ENCODE data around the gene EEFSEC. TPM values are rescaled to one million over a fixed set of nuclear protein-coding genes. Genes with fewer than 3 reads are reported as not detected.

Gene EEFSEC
- total RNA-seq, 1 donor from 2014 or later = 10.1 TPM

DNA sequence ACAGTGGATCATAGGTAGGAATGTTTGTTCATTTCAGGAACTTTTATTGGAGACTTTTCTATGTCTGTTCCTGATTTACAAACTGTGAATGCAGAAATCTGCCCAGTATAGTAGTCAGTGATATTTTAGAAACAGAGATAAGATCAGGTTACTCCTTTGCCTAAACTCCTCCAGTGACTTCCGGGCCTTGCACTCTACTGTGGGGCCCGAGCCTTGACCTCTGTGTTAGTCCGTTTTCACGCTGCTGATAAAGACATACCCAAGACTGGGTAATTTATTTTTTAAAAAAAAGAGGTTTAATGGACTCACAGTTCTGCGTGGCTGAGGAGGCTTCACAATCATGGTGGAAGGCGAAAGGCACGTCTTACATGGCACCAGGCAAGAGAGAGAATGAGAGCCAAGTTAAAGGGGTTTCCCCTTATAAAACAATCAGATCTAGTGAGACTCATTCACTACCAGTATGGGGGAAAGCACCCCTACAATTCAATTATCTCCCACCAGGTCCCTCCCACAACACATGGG lies 186.3 kb downstream of the EEFSEC start:
- no peak for DNase-seq (ENCODE audit: low read depth)
- TF ChIP-seq, protein P1, sequence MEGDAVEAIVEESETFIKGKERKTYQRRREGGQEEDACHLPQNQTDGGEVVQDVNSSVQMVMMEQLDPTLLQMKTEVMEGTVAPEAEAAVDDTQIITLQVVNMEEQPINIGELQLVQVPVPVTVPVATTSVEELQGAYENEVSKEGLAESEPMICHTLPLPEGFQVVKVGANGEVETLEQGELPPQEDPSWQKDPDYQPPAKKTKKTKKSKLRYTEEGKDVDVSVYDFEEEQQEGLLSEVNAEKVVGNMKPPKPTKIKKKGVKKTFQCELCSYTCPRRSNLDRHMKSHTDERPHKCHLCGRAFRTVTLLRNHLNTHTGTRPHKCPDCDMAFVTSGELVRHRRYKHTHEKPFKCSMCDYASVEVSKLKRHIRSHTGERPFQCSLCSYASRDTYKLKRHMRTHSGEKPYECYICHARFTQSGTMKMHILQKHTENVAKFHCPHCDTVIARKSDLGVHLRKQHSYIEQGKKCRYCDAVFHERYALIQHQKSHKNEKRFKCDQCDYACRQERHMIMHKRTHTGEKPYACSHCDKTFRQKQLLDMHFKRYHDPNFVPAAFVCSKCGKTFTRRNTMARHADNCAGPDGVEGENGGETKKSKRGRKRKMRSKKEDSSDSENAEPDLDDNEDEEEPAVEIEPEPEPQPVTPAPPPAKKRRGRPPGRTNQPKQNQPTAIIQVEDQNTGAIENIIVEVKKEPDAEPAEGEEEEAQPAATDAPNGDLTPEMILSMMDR (conservative IDR thresholded peaks at IDR 0.05; ENCODE audit: low read depth, low read length) = no peak
- no peak overlapping the region for H3K4me3 ChIP-seq (ENCODE audit: low read depth, low read length)

- DNase-seq (ENCODE audit: low read depth) = no peak
- H3K4me3 ChIP-seq (ENCODE audit: low read depth, low read length) = no peak overlapping the region
- TF ChIP-seq, protein P1 (conservative IDR thresholded peaks at IDR 0.05; ENCODE audit: low read depth, low read length) = no peak
These were observed 187.1 kb downstream of the EEFSEC start for GRCh38 chr3:128340198-128340903.

DNA sequence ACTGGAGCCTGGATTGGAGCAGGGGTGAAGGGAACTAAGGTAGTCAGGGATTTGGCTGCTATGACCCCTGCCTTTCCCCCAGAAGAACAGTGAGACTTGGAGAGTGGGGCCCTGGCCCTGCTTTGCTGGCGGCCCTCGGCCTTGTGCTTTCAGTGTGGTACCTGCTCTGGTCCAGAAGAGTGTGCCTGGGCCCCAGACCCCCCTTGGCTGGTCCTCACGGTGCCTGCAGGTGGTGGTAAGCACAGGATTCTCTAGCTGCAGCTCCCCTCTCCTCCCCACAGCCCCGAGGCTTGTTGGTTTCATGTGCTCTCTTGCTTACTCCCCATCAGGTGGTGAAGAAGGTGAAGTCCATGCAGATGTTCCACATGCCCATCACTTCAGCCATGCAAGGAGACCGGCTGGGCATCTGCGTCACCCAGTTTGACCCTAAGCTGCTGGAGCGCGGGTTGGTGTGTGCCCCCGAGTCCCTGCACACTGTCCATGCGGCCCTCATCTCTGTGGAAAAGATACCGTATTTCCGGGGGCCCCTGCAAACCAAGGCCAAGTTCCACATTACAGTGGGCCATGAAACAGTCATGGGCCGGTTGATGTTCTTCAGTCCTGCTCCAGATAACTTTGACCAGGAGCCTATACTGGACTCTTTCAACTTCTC lies 187.7 kb downstream of the EEFSEC start:
- no peak overlapping the region for H3K4me3 ChIP-seq (ENCODE audit: low read depth, low read length)
- no peak for DNase-seq (ENCODE audit: low read depth)
- TF ChIP-seq, protein P1 (conservative IDR thresholded peaks at IDR 0.05; ENCODE audit: low read depth, low read length) = no peak

DNA sequence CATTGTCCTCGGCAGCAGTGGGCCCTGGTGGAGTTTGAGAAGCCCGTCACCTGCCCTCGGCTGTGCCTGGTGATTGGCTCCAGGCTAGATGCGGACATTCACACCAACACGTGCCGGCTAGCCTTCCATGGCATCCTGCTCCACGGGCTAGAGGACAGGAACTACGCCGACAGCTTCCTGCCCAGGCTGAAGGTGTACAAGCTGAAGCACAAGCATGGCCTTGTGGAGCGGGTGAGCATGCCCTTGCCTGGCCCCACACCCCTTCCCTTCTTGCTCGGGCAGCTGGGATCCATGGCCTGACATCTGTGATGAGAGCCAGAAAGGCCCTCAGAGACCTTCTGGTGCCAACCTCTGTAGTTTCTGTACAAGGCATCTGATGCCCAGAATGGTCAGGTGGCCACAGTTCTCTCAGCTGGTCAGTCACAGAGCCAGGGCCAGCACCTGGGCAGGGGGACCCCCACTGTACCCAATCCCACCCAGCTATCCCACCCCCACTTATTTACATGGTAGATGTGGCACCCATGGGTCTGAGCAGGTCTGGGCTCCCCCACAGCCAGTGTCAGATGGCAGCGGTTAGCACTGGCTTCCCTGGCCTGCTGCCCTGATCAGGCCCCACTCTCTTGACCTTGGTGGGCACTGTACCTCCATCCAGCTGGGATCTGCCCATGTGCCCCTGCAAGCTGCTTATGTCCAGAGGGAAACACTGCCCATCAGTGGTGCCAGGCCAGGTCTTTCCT lies 188.5 kb downstream of the EEFSEC start:
- TF ChIP-seq, protein P1 (conservative IDR thresholded peaks at IDR 0.05; ENCODE audit: low read depth, low read length) = no peak
- no peak for DNase-seq (ENCODE audit: low read depth)
- no peak overlapping the region for H3K4me3 ChIP-seq (ENCODE audit: low read depth, low read length)

DNA sequence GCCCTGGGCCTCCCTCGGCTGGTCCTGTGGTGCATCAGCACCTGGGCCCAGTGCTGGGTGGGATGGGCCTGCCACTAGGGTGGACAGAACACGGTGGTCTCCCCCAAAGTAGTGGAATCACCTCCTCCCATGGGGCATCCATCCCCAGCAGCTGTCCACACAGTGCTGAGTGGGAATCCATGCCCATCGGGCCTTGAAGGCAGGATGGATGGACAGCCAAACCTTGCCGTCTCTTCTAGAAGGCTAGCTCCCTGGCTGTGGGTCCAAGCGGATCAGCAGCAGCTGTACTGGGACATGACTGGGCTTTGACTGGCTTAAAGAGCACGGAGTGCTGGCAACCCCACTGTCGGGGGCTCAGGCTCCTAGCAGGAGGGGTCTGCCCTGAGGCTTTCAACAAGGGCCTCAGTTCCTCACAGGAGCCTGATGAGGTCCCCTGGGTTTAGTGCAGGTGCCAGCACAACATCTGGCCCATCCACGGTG lies 189.5 kb downstream of the EEFSEC start:
- TF ChIP-seq, protein P1 (conservative IDR thresholded peaks at IDR 0.05; ENCODE audit: low read depth, low read length) = no peak
- no peak overlapping the region for H3K4me3 ChIP-seq (ENCODE audit: low read depth, low read length)
- no peak for DNase-seq (ENCODE audit: low read depth)

- TF ChIP-seq, protein P1 (conservative IDR thresholded peaks at IDR 0.05; ENCODE audit: low read depth, low read length) = no peak
- no peak for DNase-seq (ENCODE audit: low read depth)
- no peak overlapping the region for H3K4me3 ChIP-seq (ENCODE audit: low read depth, low read length)
These were observed 190.2 kb downstream of the EEFSEC start for GRCh38 chr3:128343287-128344051.

Data from epithelial cell of proximal tubule (primary cell).